GM12892 (cell line): Measurements from ENCODE around the gene CHAC1.

Experiments
- POLR2A ChIP-seq: IDR thresholded peaks from 2 replicates; pipeline ENCODE4 v1.6.1; 2011; ENCODE audit warnings: low read depth, low read length, control low read depth
- POLR2AphosphoS5 ChIP-seq: IDR thresholded peaks from 2 replicates; pipeline ENCODE4 v1.6.1; 2011; ENCODE audit warnings: low read depth, low read length, control low read depth
- TAF1 ChIP-seq: IDR thresholded peaks from 2 replicates; pipeline ENCODE4 v1.6.1; 2011; ENCODE audit warnings: low read depth, mild to moderate bottlenecking, control low read depth, low read length, borderline replicate concordance

DNA sequence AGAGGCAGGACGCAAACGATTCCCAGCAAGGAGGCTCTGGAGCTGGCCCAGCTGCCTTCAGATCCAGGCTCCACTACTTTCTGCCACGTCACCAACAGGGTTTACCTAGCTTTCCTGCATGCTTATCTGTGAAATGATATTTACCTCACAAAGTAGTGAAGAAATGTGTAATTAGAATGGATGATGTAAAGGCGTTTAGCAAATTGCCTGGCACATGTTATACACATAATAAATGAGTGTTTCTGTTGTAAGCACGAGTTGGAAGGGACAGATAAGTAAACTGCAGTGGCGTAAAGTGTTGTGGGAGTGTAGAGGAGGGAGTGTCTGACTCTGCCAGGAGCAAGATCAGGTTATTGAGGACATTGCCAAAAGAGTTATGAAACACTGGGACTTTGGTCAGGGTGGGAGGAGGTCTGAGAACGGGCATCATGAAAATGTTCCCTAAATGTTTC lies 3.5 kb upstream of the CHAC1 start:
- no peak for TF ChIP-seq POLR2A
- no peak for TF ChIP-seq POLR2AphosphoS5
- no peak for TF ChIP-seq TAF1
